SK-N-SH treated with all-trans-retinoic acid at 6 μM for 48 hours (cell line): Measurements from ENCODE around the gene ADGRB3.

Experiments used
- ISL1 ChIP-seq: fragments of 250-450 bp; sonication (Bioruptor Pico); IDR thresholded peaks from 2 replicates; pipeline ENCODE4 v2.1.2; 2022; ENCODE audit warnings: mild to moderate bottlenecking, moderate library complexity
- PATZ1 ChIP-seq: fragments of 250-450 bp; sonication (Bioruptor Pico); IDR thresholded peaks from 2 replicates; pipeline ENCODE4 v1.8.0; 2020; ENCODE audit warnings: mild to moderate bottlenecking, moderate library complexity, borderline replicate concordance

- TF ChIP-seq PATZ1 (CRISPR knock-in tag) (no peak), ISL1 (CRISPR knock-in tag) (no peak)
These were observed 470.2 kb downstream of the ADGRB3 start for GRCh38 chr6:69105288-69105687.
